Heart left ventricle (tissue), 16 donors: ENCODE results near the gene LBX2. TPM values are rescaled to one million over a fixed set of nuclear protein-coding genes. Genes with fewer than 3 reads are reported as not detected.

ENCODE experiments used
- ATAC-seq, 4 donors: fragments of 200-7000 bp; cut with Tn5 transposase; one replicate each; pipeline ENCODE4 v1.9.1; 2020 to 2022; ENCODE audit warnings: moderate library complexity in 4 of 4, mild to moderate bottlenecking in 3 of 4, moderate number of reproducible peaks in 1 of 4
- DNase-seq, 5 donors: peaks; one replicate each; pipeline ENCODE4 v3.0.0-alpha.2; 2020
- H3K27ac ChIP-seq, 12 donors: fragments of 200-600 bp; sonication (generic) in 4 of 12; one replicate each; pipeline versions ENCODE4 v1.5.0 to v1.8.0; 2016 to 2022; ENCODE audit warnings: mild to moderate bottlenecking in 2 of 12
- H3K27me3 ChIP-seq, 9 donors: fragments of 200-600 bp; sonication (generic) in 2 of 9; one replicate each; pipeline versions ENCODE4 v1.5.1 to v1.8.0; 2016 to 2022; ENCODE audit warnings: mild to moderate bottlenecking in 3 of 9
- H3K36me3 ChIP-seq, 9 donors: fragments of 200-600 bp; sonication (generic) in 2 of 9; one replicate each; pipeline versions ENCODE4 v1.5.0 to v1.8.0; 2018 to 2022; ENCODE audit warnings: mild to moderate bottlenecking in 2 of 9
- H3K4me1 ChIP-seq, 12 donors: fragments of 200-600 bp; sonication (generic) in 4 of 12; one replicate each; pipeline versions ENCODE4 v1.5.0 to v1.8.0; 2016 to 2022; ENCODE audit warnings: mild to moderate bottlenecking in 3 of 12
- H3K4me3 ChIP-seq, 12 donors: fragments of 200-600 bp; sonication (generic) in 4 of 12; one replicate each; pipeline versions ENCODE4 v1.5.0 to v1.8.0; 2017 to 2022; ENCODE audit warnings: mild to moderate bottlenecking in 9 of 12, moderate library complexity in 4 of 12
- H3K9me3 ChIP-seq, 12 donors: fragments of 200-600 bp; sonication (generic) in 4 of 12; one replicate each; pipeline versions ENCODE4 v1.5.0 to v1.8.0; 2016 to 2022; ENCODE audit warnings: mild to moderate bottlenecking in 1 of 12
- POLR2A ChIP-seq, 2 donors: fragments of 450-650 bp; IDR thresholded peaks; one replicate each; pipeline ENCODE4 v1.6.1; 2017; ENCODE audit warnings: antibody characterized with exemption in 2 of 2, mild to moderate bottlenecking in 2 of 2, moderate library complexity in 2 of 2
- WGBS, 4 donors: extraction: QIAGEN DNeasy Blood & Tissue Kit in 2 of 4; methylation state at CpG; one replicate each; pipeline versions ENCODE4 v1.1.5 to v1.1.7; 2013 to 2018; 5-methylcytosine and 5-hydroxymethylcytosine counted together
- intact Hi-C, 10 donors: fragments of 100-400 bp; cut with DNase I; formaldehyde crosslinking; loops; one replicate each; pipeline versions ENCODE4 v1.11.1 to v1.14.2; 2022
- polyA plus RNA-seq, 2 donors: library from polyadenylated mRNA; stranded (reverse); fragments of 200-250 nt; gene quantifications; one replicate each; pipeline ENCODE4 v1.2.3, GENCODE V29; 2013
- total RNA-seq, 9 donors: library from RNA; depleted of rRNA in 2 of 9; stranded (reverse); fragments of >200 nt in 2 of 9; fragmentation: NEBNext Ultra II Directional in 3 of 9; extraction: Animal tissue kit (Norgen Biotek cat#: 25700) in 3 of 9; gene quantifications; one replicate each; pipeline versions ENCODE4 v1.1.0 to v1.2.4, GENCODE V29; 2016 to 2023
- TF ChIP-seq, protein P1 (sequence below), 12 donors: fragments of 200-600 bp; sonication (generic) in 4 of 12; IDR thresholded peaks; one replicate each; pipeline versions ENCODE4 v1.5.0 to v1.8.0; 2018 to 2022; ENCODE audit warnings: antibody characterized with exemption in 12 of 12, mild to moderate bottlenecking in 5 of 12
- donor health status: ischemic (EF 13 %, LVEDD 7.1; RV severe dilation, severe dysfunction).
- donor health status: healthy with polysubstance abuse.
- donor health status: DM: no; HTN: yes; CAD: no.
- donor health status: DM: no; HTN: no; CAD: no.
- donor health status: ischemic (EF 25% LVEDD 6.9; RV normal size, moderate dysfunction).
- donor health status: ischemic (EF 25% LVEDD 5.7; RV mildly dilated, moderate dysfunction).
- donor health status: healthy.
- donor health status: DM: yes; HTN: yes; CAD: no.
- donor health status: ischemic (EF 35%, LVEDD 5.7; RV mildly dilated, moderate dysfunction).
- donor health status: nonischemic (EF 11% LVEDD 7.7; RV severe dilation, severe dysfunction).
- donor health status: DM: yes; HTN: yes; CAD: no.
- donor health status: PGD.
- donor health status: ischemic (EF 29% LVEDD 5.4; RV normal size, mild dysfunction).
- donor health status: nonischemic (EF 23%, LVEDD 6.1; RV moderate dilation, normal function).

LBX2 gene
- total and polyA plus RNA-seq, 11 donors = 0.14 to 1.7 (median 0.67) TPM; not detected in 2

DNA sequence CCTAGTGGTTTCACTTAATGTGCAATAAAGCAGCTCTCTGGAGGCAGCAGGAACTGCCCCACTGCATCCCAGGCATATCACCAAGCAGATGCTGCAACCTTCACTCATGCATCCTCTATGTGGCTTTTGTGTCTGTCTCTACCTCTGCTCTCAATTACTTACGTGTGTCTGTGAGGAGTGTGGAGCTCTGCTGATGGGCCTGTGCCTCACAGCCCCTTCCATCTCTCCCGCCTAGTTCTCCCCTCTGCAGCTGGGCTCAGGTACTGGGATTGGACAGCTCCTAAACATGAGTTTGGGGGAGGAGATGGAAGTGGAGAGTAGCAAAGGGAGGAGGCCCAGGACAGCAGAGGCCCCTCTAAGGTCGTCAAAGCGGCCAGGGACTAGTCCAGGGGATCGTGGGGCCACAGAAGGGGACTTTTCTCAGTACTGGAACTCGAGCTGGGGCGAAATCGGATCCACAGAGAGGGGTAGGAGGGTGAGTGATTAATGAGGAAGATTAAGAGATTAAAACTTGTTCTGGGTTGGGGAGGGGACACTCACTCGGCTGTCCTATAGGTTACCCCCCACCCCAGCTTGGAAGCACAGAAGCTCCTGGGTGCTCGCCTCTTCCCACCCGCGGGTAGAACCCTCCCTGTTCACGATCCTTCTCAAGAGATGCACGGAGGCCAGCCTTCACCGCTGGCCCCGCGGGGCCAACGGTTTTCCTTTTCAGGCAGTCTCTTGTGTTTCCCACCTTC is 2.1 kb upstream of the LBX2 start:
- intact Hi-C loops = loop anchor here in 4 of 10 donors (5.0 kb wide), 3 partner anchors 76 to 86 kb away; no protein-coding TSS in a partner anchor
- TF ChIP-seq POLR2A (IDR thresholded peaks at IDR 0.05) = no peak
- TF ChIP-seq, protein P1, sequence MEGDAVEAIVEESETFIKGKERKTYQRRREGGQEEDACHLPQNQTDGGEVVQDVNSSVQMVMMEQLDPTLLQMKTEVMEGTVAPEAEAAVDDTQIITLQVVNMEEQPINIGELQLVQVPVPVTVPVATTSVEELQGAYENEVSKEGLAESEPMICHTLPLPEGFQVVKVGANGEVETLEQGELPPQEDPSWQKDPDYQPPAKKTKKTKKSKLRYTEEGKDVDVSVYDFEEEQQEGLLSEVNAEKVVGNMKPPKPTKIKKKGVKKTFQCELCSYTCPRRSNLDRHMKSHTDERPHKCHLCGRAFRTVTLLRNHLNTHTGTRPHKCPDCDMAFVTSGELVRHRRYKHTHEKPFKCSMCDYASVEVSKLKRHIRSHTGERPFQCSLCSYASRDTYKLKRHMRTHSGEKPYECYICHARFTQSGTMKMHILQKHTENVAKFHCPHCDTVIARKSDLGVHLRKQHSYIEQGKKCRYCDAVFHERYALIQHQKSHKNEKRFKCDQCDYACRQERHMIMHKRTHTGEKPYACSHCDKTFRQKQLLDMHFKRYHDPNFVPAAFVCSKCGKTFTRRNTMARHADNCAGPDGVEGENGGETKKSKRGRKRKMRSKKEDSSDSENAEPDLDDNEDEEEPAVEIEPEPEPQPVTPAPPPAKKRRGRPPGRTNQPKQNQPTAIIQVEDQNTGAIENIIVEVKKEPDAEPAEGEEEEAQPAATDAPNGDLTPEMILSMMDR (IDR thresholded peaks at IDR 0.05) = no peak
- Histone ChIP-seq H3K27ac (no peak overlapping the region), H3K4me3 (peak overlapping the region in 4 of 12 donors; percentile 59 to 87 (median 66)), H3K4me1 (peaks cover 12 to 73% (median 55%) of the 10 kb centered on the region in 12 donors), H3K36me3 (peaks cover 0 to 18% (median 15%) of the 10 kb centered on the region in 9 donors), H3K27me3 (peaks cover 21 to 73% (median 35%) of the 10 kb centered on the region in 9 donors), H3K9me3 (no peaks in the 10 kb centered on the region)
- WGBS, 4 donors = 61 to 76% (median 73%) methylated on average over 18 of the region's 18 CpGs
- DNase-seq = no peak
- no peak for ATAC-seq

DNA sequence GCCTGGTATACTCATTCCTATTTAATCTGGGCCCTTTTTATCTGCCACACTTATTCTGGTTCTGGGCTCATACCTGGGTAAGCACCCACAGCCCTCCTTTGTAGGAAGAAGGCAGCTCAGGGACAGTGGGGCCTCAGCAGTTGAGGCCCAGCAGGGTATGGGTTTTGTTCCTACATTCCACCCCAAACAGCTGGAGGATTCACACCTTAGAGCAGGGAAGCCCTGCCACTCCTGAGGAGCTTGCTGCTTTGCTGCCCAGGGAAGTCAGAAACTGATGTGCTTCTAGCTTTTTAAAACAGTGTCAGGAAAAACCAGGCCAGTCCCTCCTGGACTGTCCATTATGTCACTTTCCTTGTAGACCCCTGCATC is 1.2 kb upstream of the LBX2 start:
- H3K27ac ChIP-seq = no peak overlapping the region
- TF ChIP-seq, protein P1 (IDR thresholded peaks at IDR 0.05) = no peak
- no peak for TF ChIP-seq POLR2A (IDR thresholded peaks at IDR 0.05)
- intact Hi-C loops = loop anchor here in 4 of 10 donors (5.0 kb wide), 3 partner anchors 77 to 87 kb away; no protein-coding TSS in a partner anchor
- H3K4me1 ChIP-seq = peaks cover 9 to 63% (median 46%) of the 10 kb centered on the region in 12 donors
- no peak for DNase-seq
- ATAC-seq = no peak
- peaks cover 21 to 65% (median 35%) of the 10 kb centered on the region in 9 donors for H3K27me3 ChIP-seq
- peaks cover 0 to 13% (median 10%) of the 10 kb centered on the region in 9 donors for H3K36me3 ChIP-seq
- no peaks in the 10 kb centered on the region for H3K9me3 ChIP-seq
- no peak overlapping the region for H3K4me3 ChIP-seq

DNA sequence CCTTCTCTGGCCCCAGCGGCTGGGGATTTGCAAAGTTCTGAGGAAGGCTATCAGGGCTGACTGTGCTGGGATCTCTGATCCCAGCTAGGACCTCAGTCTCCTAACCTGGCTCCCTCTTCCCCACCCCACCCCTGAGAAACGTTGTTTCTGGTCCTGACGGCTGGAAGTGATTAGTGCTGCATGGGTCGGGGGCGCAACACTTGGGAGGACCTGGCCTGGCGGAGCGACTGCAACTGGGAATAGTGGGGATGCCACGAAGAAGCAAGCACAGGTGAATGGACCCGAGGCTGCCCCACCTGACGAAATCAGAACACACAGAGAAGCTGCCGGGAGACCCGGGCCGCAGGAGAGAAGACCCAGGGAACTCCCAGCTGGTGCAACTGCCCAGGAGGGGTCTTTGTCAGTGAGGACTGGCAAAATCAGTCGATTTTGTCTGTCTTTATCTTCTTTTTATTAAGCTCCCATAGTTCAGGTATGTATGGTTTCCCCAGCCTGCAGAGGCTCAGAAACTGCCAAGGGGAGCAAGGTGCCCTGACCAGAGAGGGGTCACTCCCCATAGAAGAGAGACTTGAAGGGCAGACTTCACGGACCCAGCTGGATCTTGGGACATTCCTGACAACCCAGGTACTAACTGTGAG is 656 bp upstream of the LBX2 start:
- ATAC-seq = no peak
- DNase-seq = no peak
- WGBS, 4 donors = 41 to 53% (median 46%) methylated on average over 14 to 15 of the region's 15 CpGs
- Histone ChIP-seq H3K4me1 (peaks cover 9 to 58% (median 41%) of the 10 kb centered on the region in 12 donors), H3K27ac (no peak overlapping the region), H3K9me3 (no peaks in the 10 kb centered on the region), H3K4me3 (peak overlapping the region in 5 of 12 donors; percentile 11 to 51 (median 42)), H3K27me3 (peaks cover 21 to 65% (median 35%) of the 10 kb centered on the region in 9 donors), H3K36me3 (peaks cover 0 to 8% (median 5%) of the 10 kb centered on the region in 9 donors)
- TF ChIP-seq POLR2A (IDR thresholded peaks at IDR 0.05) = no peak
- TF ChIP-seq, protein P1 (IDR thresholded peaks at IDR 0.05) = no peak
- intact Hi-C loops = loop anchor here in 4 of 10 donors (5.0 kb wide), 3 partner anchors 77 to 87 kb away; no protein-coding TSS in a partner anchor
